HG03571 (cell line): Measurements from ENCODE around the gene GCSAM.

Experiments
- ATAC-seq: cut with Tn5 transposase; IDR thresholded peaks from one replicate; pipeline ENCODE4 v1.9.1; 2021; ENCODE audit not compliant: unreplicated experiment

The GCSAM gene

GRCh38 chr3:112129925-112130637 is 3.0 kb downstream of the GCSAM start:
- no peak for ATAC-seq

DNA sequence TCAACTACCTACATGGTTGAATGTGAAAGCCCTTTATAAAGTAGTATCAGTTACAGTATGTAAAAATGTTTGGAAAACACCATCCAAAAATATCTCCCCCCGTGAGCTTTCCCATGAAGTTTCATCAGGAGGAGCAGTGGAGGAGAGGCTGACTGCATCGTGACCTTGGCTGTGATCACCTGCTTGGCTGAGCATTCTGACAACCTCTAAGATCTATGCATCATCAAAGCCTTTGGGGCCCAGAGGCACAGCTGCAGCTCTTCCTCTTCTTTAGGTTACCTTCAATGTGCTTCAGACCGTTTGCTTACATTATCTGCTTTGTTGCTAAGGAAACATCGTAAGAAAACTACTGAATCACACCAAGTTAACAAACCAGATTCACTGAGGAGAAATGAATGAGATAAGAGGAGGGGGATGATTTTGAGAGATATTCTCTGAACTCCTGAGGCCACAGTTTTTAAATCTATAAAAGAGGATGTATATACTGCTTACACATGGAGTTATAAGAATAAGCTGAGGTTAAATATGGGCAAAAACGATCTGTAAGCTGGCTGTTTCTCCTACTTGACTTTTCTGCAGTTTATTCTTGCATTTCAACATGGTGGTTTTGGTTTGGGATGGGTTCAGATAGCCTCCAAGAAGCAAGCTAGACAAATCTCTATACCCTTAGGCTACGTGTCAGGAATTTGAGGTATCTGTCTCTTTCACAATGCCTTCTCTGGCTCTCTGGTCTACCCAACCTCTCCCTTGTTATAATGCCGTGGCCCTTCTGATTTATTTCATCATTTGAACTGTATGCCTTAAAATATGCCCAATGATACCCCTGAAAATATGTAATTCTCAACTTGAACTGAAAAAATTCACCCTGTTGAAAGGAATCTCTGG is 4.0 kb downstream of the GCSAM start:
- ATAC-seq: peak; percentile 42

DNA sequence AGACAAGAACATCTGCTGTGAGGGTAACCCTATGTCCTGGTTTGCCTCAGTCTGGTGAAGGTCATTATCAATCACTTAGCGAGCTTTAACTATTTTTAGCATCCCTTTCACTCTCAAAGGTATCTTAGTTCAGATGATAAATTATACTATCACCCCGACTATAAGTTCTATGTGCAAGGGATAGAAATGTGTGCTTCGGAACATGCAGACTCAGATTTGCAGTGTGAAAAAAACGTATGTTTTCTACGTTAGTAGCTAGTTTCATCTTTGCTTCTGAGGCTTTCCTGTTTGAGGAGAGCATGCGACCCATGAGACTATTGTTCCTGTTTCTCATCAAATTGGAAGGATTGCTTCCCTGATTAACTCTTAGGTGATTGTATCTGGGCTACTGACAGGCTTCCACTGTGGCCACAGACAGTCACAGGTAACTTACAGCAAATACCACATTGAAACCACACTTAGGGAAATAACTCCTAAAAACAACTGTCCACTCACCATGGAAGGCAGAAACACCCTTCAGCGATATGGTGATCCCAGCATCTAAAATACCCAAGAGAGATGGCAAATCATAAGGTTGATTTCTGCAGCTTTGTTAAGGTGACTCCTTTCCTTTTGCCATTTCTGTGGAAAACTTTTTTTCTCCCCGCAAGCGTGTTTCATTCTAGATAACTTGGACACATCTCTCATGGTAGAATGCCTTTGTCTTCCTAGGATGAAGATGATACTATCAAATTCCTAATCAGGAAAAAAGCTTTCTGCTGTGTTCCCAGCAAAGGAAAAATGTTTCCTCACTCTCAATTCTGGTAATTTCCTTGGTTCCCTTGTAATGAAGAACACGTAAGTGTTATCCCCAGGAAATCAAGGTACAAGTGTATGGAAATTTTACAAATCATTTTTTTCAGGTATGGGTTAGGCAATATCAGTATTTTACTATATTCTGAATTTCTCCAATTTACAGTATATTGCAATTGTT is 5.2 kb downstream of the GCSAM start:
- no peak for ATAC-seq

DNA sequence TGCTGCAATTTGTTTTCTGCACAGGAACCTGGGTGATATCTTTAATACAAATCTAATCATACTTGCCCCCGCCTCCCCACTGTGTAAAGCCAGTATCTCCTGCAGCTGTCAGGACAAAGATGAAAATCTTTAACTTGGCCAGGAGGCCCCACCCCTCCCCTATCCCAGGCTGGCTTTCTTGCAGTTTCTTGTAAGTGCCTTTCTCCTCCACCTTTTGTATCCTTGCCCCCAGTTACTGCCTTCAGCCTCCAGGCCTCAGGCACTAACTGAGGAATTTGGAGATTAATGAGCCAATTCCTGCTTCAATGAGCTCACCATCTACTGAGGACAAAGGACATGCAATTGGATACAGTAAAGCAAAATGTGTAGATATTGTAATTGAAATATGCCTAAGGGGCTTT is 6.5 kb downstream of the GCSAM start:
- no peak for ATAC-seq

DNA sequence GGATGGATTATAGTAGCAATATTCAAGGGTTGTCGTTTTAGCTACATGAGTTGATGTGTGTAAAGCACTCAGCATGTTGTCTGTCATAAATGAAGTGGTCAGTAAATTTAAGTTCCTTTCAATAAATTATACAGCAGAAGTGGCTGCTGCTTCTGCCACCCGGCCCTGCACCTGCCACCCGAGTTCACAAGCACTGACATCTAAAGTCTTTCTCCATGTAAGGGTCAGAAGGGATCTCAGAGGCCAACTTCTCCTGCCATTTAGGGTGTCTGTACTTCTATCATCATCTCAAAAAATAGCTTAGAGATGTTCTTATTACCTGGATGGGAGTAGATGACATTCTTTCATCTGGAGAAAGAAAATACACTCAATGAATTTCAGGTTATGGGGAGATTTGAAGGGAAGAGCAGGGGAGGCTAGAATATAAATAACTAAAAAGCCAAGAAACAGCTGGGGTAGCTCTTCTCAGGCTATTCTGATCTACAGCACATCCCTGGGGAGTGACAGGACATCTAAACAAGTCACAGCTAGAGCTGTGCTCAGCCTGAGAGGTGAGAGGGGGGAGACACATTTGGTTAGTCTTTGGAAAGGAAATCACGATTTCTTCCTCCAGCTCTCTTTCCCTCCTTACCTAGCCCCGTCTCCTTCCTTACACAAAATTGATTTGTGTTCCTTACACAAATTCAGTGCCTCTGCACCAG is 8.0 kb downstream of the GCSAM start:
- ATAC-seq: no peak

GRCh38 chr3:112123548-112123947 is 9.5 kb downstream of the GCSAM start:
- no peak for ATAC-seq

GRCh38 chr3:112122870-112123269 is 10.2 kb downstream of the GCSAM start:
- ATAC-seq: no peak

GRCh38 chr3:112121577-112122547 is 11.2 kb downstream of the GCSAM start:
- ATAC-seq: no peak

GRCh38 chr3:112119962-112120836 is 12.8 kb downstream of the GCSAM start:
- ATAC-seq: peak; percentile 29

GRCh38 chr3:112117841-112118571 is 15.0 kb downstream of the GCSAM start:
- no peak for ATAC-seq

GRCh38 chr3:112117415-112117814 is 15.6 kb downstream of the GCSAM start:
- ATAC-seq: no peak

DNA sequence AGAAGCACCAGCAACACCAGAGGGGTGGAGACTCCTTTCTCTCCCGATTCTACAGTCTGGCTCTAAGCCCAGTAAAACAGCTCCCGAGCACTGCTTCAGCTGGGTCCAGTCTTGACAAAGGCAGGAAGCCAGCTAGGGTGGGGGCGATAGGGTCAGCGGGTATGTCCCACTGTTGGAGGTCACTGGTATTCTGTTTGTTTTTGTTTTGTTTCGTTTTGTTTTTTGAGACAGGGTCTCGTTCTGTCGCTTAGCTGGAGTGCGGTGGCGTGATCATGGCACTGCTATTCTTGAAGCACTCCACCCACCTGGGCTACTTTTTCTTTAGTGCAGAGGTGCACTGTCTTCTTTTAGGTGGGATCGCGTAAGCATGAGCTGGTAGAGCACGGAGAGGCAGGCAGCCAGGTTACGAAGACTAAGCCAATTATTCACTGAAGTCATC is 16.3 kb downstream of the GCSAM start:
- ATAC-seq: no peak

- ATAC-seq: no peak
Measured at GRCh38 chr3:112115806-112116383, 17.2 kb downstream of the GCSAM start.

DNA sequence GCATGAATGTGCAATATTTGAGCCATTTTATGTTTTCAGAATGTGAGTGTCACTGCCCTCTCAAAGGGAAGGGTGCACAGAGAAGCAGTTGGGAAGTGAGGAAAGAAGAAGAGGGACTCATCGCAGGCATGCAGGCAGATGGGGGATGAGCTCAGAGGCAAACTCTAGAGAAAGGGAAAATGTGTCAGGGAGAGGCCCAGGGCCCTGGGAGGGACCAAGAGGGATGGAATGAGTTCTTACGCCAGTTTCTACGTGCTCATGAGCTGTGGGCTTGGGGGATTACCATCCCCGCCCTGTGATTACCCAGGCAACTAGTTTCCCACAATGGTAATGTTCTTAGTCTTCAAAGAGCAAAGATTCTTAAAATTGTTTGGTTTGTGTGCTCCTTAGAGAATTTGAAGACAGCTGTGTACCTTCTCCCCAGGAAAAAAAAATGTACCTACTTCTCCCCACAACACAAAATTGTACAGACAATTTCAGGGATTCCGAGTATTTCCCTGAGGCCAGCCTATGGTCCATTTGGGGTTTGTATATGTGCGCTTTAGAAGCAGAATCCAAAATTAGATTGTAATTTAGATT is 17.8 kb downstream of the GCSAM start:
- ATAC-seq: peak; percentile 25

- ATAC-seq: no peak
Measured at GRCh38 chr3:112114576-112115160, 18.4 kb downstream of the GCSAM start.

DNA sequence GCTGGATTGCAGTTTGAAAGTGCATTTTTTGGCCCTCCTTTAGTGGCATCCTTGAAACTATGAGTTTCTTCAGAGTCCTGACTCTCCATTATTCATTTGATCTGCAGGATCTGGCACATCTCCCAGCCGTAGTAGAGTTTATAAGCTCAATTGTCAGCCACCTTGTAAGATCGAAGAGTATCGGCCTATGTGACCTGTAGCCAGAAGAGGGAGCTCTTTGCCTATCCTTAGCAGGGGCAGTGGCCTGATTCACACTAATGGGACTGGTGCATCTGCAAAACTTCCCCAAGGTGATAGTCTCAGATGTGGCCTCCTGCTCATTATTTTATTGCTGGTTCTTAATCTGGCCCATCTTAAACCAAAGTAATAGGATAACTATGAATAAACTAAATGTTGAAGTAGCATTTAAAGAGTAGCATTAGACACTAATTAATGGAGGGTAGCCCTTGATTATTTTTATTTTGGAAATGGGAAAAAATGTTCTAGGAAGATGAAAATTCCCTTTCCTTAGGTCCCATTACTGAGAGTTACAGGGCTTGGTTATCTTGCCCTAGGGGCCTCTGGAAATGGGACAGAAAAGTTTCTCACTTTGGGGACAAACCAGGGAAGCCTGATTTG is 21.2 kb downstream of the GCSAM start:
- peak; percentile 47 for ATAC-seq
